Measurements from ENCODE around the gene IFIT3.
"Not testable (repeated sequence)": the region's sequence is repeated elsewhere in the genome, so short reads cannot be mapped to it uniquely, and the experiment has no call there.

The IFIT3 gene

DNA sequence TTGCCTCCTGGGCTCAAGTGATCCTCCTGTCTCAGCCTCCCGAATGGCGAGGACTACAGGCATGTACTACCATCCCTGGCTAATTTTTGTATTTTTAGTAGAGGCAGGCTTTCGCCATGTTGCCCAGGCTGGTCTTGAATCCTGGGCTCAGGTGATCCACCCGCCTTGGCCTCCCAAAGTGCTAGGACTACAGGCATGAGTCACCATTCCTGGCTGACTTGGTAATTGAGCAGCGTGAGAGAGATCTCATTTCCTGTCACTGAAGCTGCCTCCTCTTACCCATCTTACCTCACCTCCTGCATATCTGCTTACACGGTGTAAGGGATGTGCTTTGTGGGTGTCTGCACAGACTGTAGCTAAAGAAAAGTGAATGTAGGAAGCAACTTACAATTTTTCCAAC, 9.7 kb downstream of the IFIT3 start:
- DNase-seq = no peak

DNA sequence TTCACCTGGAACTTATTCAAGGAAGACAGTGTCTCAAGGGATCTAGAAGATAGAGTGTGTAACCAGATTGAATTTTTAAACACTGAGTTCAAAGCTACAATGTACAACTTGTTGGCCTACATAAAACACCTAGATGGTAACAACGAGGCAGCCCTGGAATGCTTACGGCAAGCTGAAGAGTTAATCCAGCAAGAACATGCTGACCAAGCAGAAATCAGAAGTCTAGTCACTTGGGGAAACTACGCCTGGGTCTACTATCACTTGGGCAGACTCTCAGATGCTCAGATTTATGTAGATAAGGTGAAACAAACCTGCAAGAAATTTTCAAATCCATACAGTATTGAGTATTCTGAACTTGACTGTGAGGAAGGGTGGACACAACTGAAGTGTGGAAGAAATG, 10.9 kb downstream of the IFIT3 start:
- DNase-seq = no peak

DNA sequence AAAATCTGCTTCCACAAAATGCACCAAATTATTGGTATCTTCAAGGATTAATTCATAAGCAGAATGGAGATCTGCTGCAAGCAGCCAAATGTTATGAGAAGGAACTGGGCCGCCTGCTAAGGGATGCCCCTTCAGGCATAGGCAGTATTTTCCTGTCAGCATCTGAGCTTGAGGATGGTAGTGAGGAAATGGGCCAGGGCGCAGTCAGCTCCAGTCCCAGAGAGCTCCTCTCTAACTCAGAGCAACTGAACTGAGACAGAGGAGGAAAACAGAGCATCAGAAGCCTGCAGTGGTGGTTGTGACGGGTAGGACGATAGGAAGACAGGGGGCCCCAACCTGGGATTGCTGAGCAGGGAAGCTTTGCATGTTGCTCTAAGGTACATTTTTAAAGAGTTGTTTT, 12.1 kb downstream of the IFIT3 start:
- no peak for DNase-seq

DNA sequence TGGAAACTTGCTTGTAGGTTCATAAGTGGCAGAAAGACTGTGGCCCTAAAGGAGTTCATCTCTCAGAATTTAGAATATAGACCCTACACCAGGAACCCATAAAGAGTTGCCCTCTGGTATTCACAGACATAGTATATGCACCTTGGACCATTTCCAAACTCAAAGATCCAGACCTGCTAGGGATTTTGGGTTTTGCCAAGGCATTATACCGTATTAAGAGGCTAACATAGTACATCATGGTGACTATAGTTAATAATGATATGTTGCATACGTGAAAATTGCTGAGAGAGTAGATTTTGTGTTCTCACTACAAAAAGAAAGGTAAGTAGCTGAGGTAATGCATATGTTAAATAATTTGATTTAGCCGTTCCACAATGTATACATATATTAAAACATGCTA, 13.9 kb downstream of the IFIT3 start:
- DNase-seq = no peak

DNA sequence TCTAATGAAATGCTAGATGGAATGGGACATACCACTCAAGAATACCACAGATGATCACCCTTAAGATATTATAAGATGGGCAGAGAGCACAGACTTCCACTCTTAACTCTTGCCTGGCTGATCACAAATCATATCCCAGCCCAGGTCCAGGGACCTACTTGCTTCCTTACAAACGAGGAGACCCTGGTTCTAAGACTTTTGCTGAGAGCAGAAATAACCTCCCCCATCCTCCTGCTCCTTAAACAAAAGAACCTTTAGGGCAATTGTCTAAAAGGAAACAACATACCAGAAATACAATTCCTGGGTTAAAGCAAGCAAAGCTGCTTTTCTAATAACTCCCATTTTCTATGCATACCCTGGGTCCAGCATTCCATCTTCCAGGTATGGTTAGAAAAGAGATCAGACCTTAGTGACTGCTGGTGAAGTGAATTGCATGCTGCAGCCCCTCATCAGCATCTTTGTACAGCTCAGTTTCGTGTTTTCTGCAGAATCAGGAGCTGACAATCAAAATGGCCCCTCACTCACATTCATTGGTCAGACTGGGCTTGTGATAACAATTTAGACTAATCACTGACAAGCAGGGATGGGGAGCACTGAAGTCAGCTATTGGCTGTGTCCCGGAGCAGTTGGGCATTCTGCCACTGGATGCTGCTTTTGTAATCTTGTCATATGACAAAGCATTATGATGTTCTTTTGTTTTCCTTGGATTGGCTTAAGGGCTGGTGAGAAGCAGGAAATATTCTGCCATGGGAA, 14.6 kb downstream of the IFIT3 start:
- DNase-seq = peak; percentile 4

DNA sequence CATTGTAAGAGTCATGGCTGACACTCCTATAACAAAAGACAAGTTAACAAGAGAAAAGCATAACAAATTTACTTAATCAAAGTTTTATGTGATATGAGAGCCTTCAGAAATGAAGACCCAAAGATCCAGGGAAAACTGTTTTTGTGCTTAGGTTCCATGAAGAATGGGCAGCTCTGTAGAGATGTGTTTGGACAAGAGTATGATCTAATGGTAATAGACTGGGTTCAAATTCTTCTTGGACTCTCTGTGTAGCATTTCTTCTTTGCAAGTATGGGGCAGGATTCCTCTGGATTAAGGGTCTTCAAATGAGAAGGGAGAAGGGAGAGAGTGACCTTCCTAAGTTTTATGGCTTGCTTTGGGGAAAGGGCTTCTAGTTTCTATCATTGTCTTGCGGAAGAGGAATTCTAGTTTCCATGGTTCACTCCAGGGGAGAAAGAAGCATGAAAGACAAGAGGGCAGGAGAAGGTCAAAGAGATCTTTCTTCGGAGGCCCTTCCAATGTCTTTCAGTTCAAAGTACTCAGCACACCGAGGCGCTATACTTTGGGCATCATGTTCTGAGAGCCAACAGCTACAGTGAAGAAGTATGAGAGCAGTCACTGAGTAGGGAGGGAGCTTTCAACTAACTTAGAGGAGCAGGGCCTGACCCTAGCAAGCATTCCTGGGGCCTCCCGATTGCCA, 15.4 kb downstream of the IFIT3 start:
- no peak for DNase-seq

DNA sequence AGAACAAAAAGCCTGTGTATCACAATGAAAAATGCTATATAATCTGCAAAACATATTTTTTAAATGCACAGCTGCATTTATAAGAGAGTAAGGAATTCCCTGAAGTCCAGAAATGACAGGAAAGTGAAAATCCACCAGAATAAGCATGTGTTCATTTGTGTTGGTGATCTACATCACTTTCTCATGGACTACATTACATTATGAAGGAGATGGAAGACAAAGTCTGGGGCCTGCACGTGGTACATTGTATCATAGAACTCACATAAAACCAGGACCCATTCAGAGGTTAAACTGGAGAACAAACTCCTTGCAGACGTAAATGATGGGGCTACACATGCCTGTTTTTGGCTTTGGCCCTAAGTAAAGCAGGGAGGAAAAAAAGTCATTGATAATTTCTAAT, 16.4 kb downstream of the IFIT3 start:
- no peak for DNase-seq

DNA sequence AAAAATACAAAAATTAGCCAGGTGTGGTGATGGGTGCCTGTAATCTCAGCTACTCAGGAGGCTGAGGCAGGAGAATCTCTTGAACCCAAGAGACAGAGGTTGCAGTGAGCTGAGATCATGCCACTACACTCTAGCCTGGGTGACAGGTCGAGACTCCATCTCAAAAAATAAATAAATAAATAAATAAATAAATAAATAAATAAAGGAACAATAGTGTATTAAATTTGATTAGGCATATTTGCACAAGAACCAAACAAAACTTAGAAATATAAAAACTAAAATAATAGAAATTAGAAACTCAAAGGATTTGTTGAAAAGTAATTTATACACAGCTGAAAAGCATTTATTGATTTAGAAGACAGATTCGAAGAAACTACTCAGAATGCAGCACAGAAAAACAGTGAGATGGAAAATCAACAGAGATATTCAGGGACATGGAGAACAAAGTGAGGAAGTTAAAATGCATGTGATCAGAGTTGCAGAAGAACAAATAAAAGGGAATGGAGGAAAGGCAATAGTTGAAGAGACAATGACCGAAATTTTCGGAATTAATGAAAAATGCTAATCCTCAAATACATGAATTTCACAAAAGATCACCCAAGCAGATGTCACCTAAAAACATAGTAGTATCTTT, 17.7 kb downstream of the IFIT3 start:
- no peak for DNase-seq

DNA sequence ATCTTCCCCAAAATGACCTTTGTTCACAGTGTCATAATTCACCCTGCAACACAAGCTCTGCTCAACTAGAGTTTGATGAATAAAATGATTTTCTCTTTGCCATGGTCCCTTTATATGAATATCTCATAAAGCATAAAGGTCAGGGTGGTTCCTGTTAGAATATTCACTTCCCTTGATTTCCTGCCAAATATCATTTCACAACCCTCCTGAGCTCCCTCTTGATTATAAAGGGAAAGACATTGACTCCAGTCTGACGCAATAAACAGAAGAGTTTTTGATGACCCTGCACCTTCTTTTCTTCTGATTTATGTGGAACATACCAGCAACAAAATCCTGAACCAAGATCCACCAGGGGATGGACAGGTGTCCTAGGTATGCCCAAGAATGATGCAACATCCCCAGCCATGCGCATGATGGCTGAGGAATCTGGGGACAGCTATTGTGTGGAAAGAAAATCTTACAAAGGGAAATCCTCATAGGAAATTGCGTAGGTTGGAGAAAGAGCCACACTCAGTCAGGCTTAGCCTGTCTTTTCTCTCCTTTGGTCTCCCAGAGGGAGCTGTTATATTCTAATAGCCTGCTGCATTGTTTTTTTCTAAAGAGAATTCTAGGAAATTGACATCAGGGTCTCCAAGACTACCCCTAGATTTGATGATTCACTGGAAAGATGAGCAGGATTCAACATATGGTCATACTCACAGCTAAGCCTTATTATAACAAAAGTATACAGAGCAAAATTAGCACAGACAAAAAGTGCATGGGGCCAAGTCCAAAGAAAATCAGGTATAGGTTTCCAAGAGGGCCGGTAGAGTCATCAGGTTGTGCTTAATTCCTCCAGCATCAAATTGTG, 18.8 kb downstream of the IFIT3 start:
- DNase-seq = no peak

DNA sequence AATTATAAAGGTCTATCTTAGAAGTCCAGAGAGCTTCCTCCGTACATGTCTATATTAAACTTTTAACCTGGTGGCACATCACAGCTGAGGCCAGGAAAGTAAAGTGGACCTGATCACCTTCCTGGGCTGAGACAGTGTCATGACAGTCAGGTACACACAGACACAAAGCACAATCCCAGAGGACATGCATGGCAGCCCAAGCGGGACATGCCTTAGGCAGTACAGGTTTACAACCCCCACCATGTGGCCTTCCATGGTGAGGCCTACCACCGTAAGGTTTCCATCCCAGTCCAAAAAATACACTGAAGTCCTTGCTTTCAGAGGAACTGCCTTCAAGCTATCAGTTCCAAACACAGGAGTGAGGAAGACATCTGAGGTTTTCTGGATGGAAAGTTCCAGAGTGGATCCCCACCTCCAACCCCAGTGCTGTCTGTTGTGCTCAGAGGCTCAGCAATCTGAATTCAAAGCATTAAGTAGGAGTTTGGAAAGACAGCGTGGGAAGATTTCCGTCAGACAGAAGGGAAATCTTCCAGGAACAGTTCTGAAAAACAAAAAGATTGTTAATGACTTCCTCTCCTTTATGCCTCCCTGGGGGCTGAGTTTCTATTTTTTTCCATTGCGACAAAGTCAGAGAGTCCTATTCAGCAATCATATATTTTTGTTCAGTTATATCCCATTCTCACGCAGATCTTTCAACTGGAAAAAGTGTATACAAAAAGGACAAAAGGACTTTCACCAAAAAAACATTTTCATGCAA, 20.1 kb downstream of the IFIT3 start:
- no peak for DNase-seq

DNA sequence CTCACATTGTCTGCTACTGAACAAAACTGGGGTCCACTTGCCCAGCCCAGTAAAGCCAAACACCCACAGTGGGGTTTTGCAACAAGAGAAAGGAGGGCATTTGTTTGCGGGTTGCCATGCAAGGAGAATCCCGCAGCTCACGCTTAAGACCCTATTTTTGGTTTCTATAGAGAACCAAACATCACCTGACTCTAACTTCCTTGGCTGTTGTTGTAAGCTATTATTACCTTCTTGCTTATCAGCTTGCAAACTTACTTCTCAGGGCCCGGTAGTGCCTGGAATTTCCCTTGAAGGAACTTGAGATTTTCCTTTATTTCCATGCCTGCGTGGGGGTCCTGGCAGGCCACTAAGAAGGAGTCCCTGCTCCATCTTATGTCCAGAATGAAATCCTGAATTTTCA, 20.7 kb downstream of the IFIT3 start:
- DNase-seq = no peak

DNA sequence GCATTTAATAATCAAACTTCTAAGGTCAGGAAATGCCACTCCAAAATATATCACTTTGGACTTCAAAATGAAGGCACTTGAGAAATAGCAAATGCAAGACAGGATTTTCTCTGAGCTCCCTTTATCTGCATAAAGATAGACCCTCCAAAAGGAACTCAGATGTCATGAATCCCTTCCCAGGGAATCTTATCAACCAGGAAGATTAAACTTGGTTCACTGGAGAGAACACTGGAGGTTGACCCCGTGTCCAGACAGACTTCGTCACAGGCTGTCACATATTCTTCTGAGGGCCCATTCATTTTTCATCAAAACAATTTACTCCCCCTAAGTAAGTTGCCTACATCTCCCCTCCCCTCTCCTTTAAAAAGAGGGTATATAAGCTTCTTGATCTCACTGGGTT, 21.2 kb downstream of the IFIT3 start:
- no peak for DNase-seq

DNA sequence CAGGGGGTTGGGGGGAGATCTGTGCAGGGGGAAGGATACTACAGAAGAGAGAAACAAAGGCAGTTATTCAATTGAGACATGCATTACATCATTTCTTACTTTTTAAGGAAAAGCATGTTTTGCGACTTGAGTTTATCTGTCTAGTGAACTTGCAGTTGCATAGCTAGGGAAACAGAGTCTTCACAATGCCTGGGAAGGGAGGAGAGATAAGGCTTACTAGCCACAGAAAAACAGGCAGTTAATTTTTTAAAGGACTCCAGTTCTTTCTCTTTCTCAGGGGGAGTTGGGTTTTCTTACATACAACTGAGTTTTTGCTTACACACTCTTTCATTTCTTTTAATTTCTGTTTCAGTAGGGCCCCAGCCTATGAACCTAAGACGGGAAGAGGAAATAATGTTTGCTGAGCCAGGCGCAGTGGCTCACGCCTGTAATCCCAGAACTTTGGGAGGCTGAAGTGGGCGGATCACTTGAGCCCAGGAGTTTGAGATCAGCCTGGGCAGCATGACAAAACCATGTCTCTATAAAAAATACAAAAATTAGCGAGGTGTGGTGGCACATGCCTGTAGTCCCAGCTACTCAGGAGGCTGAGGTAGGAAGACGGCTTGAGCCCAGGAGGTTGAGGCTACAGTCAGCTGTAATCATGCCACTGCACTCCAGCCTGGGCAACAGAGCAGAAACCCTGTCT, 23.0 kb downstream of the IFIT3 start:
- DNase-seq = not testable (repeated sequence)

DNA sequence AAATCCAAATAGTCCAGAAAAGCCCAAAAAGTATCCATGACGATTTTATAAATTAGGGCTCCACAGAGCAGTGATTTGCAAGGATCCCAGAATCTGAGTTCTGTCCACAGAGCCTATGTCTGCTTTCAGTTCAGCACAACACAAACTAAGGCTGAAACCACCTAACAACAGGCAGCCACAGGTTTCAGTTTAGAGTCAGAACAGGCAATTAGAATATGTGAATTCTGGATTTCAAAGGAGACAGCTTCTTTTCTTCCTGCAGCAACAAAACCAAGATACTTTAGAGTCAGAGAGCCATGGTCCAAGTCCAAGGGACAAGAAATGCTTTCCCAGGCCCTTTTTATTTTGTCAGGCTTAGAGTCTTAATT, 23.6 kb downstream of the IFIT3 start:
- no peak for DNase-seq

DNA sequence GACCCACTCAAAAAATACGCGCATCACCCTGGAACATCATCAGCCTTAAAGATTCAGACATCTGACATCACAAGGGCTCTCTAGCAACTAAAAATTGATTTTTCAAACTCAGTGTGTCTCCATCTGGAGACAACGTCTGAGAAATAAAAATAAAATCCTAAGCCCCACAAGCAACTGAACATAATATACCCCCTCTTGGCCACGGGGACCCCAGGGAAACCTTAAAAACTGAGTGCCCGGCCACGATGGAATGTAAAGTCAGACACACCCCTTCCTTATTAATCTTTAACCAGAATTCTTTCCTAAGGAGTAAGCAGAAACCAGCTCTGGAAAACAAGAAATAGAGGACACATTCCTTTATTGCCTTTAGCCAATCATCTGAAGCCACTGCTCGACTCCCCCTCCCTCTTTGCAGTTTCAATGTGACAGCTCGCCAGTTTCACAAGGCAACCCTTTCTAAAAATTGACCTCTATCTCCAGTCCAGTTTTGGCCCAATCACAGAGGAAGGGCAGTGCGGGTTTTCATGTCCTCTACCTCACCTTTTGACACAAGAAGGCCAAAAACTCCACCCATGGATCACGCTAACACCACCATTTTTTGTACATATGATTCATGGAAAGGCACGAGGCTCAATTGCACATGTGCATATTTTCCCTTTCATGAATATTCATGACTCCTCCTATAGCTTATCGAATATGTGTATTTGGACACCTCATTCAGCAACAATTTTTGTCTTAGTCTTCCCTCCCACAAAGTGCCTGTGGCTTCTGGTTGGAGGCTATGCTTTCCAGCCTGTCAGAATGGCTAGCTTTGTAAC, 24.2 kb downstream of the IFIT3 start:
- DNase-seq = no peak

DNA sequence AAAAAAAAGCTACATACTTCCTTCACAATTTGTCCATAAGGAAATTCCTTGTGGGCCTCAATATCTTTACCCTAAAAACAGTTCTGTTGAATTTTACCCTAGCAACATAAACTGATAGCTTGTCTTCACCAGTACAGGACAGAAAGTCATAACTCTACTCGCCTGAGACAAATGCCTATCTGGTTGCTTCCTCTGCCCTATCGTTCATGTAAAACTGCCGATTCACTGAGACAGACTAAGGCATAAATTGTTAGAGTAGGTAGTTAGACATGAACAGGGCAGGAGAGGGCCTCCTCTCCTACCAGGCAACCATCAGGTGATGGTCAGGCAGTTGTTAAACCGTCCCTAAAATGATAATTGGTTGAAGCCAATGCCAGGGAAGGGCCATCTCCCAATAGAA, 25.0 kb downstream of the IFIT3 start:
- DNase-seq = no peak

DNA sequence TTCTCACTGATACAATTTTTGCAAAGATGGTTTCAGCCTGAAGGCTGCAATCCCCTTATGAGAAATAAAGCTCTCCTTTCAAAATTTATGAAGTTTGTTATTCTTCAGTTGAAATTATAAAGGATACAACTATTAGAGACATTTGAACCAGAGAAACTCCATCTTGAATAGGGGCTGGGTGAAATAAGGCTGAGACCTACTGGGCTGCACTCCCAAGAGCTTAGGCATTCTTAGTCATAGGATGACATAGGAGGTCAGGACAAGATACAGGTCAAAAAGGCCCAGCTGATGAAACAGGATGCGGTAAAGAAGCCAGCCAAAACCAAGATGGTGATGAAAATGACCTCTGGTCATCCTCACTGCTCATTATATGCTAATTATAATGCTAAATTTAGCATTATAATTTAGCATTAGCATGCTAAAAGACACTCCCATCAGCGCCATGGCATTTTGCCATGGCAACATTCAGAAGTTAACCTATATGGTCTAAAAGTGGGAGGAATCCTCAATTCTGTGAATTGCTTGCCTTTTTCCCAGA, 27.7 kb downstream of the IFIT3 start:
- no peak for DNase-seq

DNA sequence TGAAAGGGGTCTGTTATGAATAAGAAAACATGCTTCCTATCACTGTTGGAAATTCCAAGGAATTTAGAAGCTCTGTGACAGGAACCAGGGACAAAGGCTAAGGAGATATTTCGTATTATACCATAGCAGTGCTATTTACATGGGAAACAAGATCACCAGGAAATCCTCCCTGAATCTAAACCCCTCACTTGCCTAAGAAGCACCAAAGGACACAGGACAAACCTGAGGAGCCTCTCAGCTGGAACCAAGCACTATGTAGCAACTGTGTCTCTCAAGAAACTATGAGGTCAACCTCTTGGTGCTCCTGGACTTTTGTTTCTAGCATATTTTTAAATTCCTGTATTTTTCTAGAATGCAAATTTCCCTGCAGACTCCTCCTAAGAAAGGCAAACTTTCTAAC, 29.3 kb downstream of the IFIT3 start:
- no peak for DNase-seq

DNA sequence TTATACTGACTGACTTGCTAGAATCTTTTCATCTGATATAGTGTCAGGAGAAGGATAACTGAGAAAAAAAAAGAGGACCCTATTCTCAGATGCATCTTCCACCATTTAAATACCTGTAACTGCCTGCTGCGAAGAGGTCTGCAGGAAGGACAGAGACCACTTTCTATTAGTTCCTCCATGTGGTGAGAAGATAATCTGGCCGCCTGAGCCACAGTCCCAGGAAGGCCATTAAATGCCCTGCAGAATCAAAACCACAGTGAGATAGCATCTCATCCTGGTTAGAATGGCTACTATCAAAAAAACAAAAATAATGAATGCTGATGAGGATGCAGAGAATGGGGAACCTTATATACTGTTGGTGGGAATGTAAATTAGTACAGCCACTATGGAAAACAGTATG, 30.2 kb downstream of the IFIT3 start:
- DNase-seq = no peak

DNA sequence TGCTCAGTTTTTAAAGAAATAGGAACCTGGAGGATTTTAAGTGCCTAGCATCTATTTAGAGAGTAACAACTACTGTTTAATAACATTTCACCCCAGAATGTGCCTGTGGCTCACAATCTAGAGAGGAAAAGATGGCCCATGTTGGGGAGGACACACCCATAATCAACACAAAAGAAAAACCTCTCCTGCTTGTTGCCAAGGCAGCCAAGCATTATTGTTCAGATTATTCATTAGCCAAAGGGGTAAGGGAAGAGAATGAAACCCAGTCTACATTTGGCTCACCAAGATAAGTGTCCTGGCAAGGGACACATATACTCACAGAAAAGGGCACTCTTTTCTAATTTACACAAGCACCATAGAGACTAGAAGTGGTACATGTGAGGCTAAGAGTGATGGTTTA, 32.4 kb downstream of the IFIT3 start:
- no peak for DNase-seq

DNA sequence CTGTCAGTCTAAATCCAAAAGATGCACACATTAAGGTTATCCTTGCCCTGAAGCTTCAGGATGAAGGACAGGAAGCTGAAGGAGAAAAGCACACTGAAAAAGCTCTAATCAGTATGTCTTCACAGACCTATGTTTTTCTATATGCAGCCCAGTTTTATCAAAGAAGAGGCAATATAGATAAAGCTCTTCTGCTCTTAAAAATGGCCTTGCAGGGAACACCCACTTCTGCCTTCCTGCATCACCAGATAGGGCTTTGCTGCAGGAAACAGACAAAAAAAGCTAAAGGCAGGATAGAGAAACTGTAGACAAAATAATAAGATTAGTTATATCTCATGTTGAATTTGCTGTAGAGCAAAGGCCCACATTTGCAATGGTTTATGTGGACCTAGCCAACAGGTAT, 35.1 kb downstream of the IFIT3 start:
- DNase-seq = no peak

All from NCI-H2171 (cell line).